Heart right ventricle (tissue), 16 donors: ENCODE results near the gene ACMSD. TPM values are rescaled to one million over a fixed set of nuclear protein-coding genes. Genes with fewer than 3 reads are reported as not detected.

Experiments
- ATAC-seq, 8 donors: fragments of 200-7000 bp; cut with Tn5 transposase; one replicate each; pipeline ENCODE4 v1.9.1; 2020; ENCODE audit warnings: mild to moderate bottlenecking in 8 of 8, moderate library complexity in 8 of 8, moderate number of reproducible peaks in 1 of 8
- DNase-seq, 2 donors: peaks; one replicate each; pipeline ENCODE4 v3.0.0-alpha.2; 2020
- H3K27ac ChIP-seq, 10 donors: fragments of 200-600 bp; sonication (generic) in 2 of 10; one replicate each; pipeline versions ENCODE4 v1.5.0 to v1.8.0; 2020 to 2022; ENCODE audit warnings: mild to moderate bottlenecking in 3 of 10
- H3K27me3 ChIP-seq, 7 donors: fragments of 200-600 bp; one replicate each; pipeline ENCODE4 v1.8.0; 2021 to 2022; ENCODE audit warnings: mild to moderate bottlenecking in 2 of 7
- H3K36me3 ChIP-seq, 9 donors: fragments of 200-600 bp; sonication (generic) in 1 of 9; one replicate each; pipeline versions ENCODE4 v1.5.0 to v1.8.0; 2020 to 2022; ENCODE audit warnings: mild to moderate bottlenecking in 2 of 9
- H3K4me1 ChIP-seq, 9 donors: fragments of 200-600 bp; sonication (generic) in 1 of 9; one replicate each; pipeline versions ENCODE4 v1.5.0 to v1.8.0; 2020 to 2022; ENCODE audit warnings: mild to moderate bottlenecking in 4 of 9
- H3K4me3 ChIP-seq, 10 donors: fragments of 200-600 bp; sonication (generic) in 2 of 10; one replicate each; pipeline versions ENCODE4 v1.5.0 to v1.8.0; 2020 to 2022; ENCODE audit warnings: mild to moderate bottlenecking in 7 of 10, moderate library complexity in 2 of 10
- H3K9me3 ChIP-seq, 11 donors: fragments of 200-600 bp in 10 of 11; sonication (generic) in 2 of 11; one replicate each; pipeline versions ENCODE4 v1.5.0 to v1.8.0; 2013 to 2022; ENCODE audit warnings: mild to moderate bottlenecking in 2 of 11, control low read depth in 1 of 11, moderate library complexity in 1 of 11
- WGBS, 2 donors: extraction: QIAGEN DNeasy Blood & Tissue Kit; methylation state at CpG; one replicate each; pipeline ENCODE4 v1.1.7; 2013; ENCODE audit warnings: inconsistent platforms in 1 of 2; 5-methylcytosine and 5-hydroxymethylcytosine counted together
- intact Hi-C, 10 donors: fragments of 100-400 bp; cut with DNase I; formaldehyde crosslinking; loops; one replicate each; pipeline versions ENCODE4 v1.11.1 to v1.14.2; 2022
- polyA plus RNA-seq, 2 donors: library from polyadenylated mRNA; stranded (reverse); fragments of 200-250 nt; gene quantifications; one replicate each; pipeline ENCODE4 v1.2.3, GENCODE V29; 2013
- total RNA-seq, 10 donors: library from RNA; stranded (reverse); fragmentation: NEBNext Ultra II Directional in 3 of 10; extraction: Animal tissue kit (Norgen Biotek cat#: 25700) in 3 of 10; gene quantifications; one replicate each; pipeline versions ENCODE4 v1.2.1 to v1.2.4, GENCODE V29; 2021 to 2023
- TF ChIP-seq, protein P1 (sequence below), 9 donors: fragments of 200-600 bp; sonication (generic) in 2 of 9; IDR thresholded peaks; one replicate each; pipeline versions ENCODE4 v1.5.0 to v1.8.0; 2021 to 2022; ENCODE audit warnings: antibody characterized with exemption in 9 of 9, mild to moderate bottlenecking in 5 of 9, moderate library complexity in 1 of 9
- donor health status: Arrhythmogenic right ventricular cardiomyopathy.
- donor health status: ischemic (EF 13 %, LVEDD 7.1; RV severe dilation, severe dysfunction).
- donor health status: healthy with polysubstance abuse.
- donor health status: DM: no; HTN: yes; CAD: no.
- donor health status: DM: no; HTN: no; CAD: no.
- donor health status: ischemic (EF 25% LVEDD 6.9; RV normal size, moderate dysfunction).
- donor health status: ischemic (EF 25% LVEDD 5.7; RV mildly dilated, moderate dysfunction).
- donor health status: healthy.
- donor health status: DM: yes; HTN: yes; CAD: no.
- donor health status: Ischemic cardiomyopathy.
- donor health status: ischemic (EF 35%, LVEDD 5.7; RV mildly dilated, moderate dysfunction).
- donor health status: nonischemic (EF 11% LVEDD 7.7; RV severe dilation, severe dysfunction).
- donor health status: DM: yes; HTN: yes; CAD: no.
- donor health status: PGD.
- donor health status: ischemic (EF 29% LVEDD 5.4; RV normal size, mild dysfunction).
- donor health status: nonischemic (EF 23%, LVEDD 6.1; RV moderate dilation, normal function).

Gene ACMSD
- total and polyA plus RNA-seq, 12 donors, result not detected

DNA sequence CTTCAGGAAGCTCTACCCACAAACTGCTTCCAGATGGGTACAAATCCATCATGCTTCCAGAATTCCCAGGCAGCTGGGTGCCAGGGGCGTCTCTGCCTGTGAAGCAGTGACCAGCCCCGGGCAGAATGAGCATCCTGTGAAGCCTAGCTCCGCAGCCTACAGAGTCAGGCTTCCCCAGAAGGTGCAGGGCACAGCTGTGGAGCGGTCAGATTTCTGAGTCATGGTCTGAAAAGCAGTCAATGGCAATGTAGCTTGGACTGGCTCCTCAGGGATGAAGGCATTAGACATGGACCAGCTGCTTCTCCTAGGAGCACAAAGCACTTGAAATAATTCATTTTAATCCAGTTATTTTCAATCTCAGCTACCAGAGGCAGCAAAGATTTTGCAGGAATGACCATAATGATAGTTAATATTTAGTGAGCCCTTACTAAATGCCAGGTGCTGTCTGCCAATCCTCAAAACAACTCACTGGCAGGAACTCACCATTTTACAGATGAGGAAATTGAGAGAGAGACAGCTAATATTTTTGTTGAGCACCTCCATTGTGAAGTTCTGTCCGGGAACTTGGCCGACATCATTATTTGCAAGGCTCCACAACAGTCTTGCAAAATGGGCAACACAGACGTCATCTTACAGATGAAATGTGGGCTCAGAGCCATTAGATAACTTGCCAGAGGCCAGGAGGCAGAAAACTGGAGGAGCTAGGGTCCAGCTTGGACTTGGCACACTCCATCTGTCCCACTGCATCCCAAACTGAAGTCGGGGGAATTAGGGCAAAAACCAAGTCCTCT, 31.7 kb downstream of the ACMSD start:
- Histone ChIP-seq H3K4me3 (no peak overlapping the region), H3K36me3 (no peaks in the 10 kb centered on the region), H3K9me3 (peaks cover 0 to 2% (median 0%) of the 10 kb centered on the region in 11 donors), H3K27ac (peak overlapping the region in 2 of 10 donors; percentile 9 to 17), H3K27me3 (no peaks in the 10 kb centered on the region), H3K4me1 (no peaks in the 10 kb centered on the region)
- 71 to 77% methylated on average over 8 of the region's 8 CpGs for WGBS, 2 donors
- TF ChIP-seq, protein P1, sequence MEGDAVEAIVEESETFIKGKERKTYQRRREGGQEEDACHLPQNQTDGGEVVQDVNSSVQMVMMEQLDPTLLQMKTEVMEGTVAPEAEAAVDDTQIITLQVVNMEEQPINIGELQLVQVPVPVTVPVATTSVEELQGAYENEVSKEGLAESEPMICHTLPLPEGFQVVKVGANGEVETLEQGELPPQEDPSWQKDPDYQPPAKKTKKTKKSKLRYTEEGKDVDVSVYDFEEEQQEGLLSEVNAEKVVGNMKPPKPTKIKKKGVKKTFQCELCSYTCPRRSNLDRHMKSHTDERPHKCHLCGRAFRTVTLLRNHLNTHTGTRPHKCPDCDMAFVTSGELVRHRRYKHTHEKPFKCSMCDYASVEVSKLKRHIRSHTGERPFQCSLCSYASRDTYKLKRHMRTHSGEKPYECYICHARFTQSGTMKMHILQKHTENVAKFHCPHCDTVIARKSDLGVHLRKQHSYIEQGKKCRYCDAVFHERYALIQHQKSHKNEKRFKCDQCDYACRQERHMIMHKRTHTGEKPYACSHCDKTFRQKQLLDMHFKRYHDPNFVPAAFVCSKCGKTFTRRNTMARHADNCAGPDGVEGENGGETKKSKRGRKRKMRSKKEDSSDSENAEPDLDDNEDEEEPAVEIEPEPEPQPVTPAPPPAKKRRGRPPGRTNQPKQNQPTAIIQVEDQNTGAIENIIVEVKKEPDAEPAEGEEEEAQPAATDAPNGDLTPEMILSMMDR (IDR thresholded peaks at IDR 0.05), result no peak
- ATAC-seq, result peak in 6 of 8 donors; percentile 62 to 91 (median 72)
- peak; percentile 13 to 18 for DNase-seq
- intact Hi-C loops, result no loop called here

DNA sequence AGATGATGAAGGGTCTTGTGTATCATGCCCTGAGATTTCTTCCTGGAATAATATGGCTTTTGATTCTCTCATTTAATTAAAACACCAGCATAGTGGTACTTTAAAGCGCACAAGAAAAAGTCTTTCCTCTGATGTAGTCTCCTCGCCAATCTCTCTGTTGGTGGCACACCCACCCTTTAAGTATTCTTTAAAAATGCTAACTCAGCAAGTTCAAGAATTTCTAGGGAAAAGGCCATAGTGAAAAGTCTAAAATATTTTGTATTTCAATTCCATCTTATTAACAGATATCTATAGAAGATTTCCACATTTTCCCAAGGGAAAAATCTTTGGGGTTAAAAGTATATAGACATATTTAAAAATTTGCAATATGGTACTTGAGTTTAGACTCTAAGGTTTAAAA, 34.7 kb downstream of the ACMSD start:
- Histone ChIP-seq H3K4me3 (no peak overlapping the region), H3K4me1 (no peaks in the 10 kb centered on the region), H3K36me3 (no peaks in the 10 kb centered on the region), H3K9me3 (peaks cover 0 to 10% (median 2%) of the 10 kb centered on the region in 11 donors), H3K27me3 (no peaks in the 10 kb centered on the region), H3K27ac (no peak overlapping the region)
- intact Hi-C loops, result no loop called here
- TF ChIP-seq, protein P1 (IDR thresholded peaks at IDR 0.05), result no peak
- ATAC-seq (no peak), DNase-seq (no peak)
- WGBS, 2 donors, result 94 to 97% methylated on average over 2 of the region's 2 CpGs

DNA sequence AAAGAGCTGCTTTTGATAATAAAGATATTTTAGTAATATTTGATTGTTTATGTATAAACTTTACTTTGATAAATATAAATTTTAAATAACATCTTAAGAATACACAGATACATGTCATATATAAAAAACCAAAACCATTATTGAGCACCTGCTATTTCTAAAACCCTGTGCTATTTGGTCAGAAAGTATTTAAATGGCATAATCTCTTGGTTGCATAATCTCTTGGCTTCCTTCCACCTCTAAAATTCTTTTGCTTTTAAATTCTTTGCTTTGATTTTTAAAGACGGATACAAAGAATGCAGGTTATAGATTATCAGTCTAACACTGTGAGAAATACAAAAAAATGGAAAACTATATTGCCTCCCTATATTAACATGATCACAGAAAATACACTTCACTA, 36.9 kb downstream of the ACMSD start:
- DNase-seq, result no peak
- no peak for ATAC-seq
- TF ChIP-seq, protein P1 (IDR thresholded peaks at IDR 0.05), result no peak
- no peak overlapping the region for H3K4me3 ChIP-seq
- intact Hi-C loops, result no loop called here
- WGBS, 2 donors, result 58 to 65% methylated on average over 1 of the region's 1 CpG
- no peak overlapping the region for H3K27ac ChIP-seq
- peaks cover 0 to 26% (median 10%) of the 10 kb centered on the region in 11 donors for H3K9me3 ChIP-seq
- H3K27me3 ChIP-seq, result no peaks in the 10 kb centered on the region
- no peaks in the 10 kb centered on the region for H3K4me1 ChIP-seq
- no peaks in the 10 kb centered on the region for H3K36me3 ChIP-seq

DNA sequence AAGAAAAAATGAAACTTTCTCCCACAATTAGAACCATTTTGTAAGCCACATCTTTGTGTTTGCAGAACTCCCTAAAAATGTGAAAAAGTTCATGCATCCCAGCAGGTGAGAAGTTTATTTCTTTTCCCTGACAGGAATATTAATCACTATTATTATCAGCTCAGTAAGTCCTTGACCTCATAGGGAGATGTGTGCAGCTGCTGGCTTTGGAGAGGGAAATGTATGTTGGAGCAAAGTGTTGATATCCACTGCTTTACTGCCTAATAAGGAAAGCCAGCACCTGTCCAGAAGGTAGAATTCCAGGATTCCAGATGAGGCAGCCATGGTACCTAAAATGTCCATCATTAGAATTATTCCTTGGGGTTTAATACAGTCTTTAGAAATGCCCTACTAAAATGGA, 44.4 kb downstream of the ACMSD start:
- no peaks in the 10 kb centered on the region for H3K27me3 ChIP-seq
- TF ChIP-seq, protein P1 (IDR thresholded peaks at IDR 0.05), result no peak
- no peaks in the 10 kb centered on the region for H3K36me3 ChIP-seq
- no peak overlapping the region for H3K27ac ChIP-seq
- H3K4me1 ChIP-seq, result no peaks in the 10 kb centered on the region
- H3K4me3 ChIP-seq, result no peak overlapping the region
- no peak for DNase-seq
- peaks cover 0 to 19% (median 10%) of the 10 kb centered on the region in 11 donors for H3K9me3 ChIP-seq
- intact Hi-C loops, result no loop called here
- no peak for ATAC-seq
